Astrocyte of the hippocampus (primary cell): Measurements from ENCODE around the gene SLC25A26.

Experiments used
- DNase-seq: peaks from one replicate; pipeline ENCODE4 v3.0.0; 2011; ENCODE audit warnings: low read depth, low spot score

Gene SLC25A26

DNA sequence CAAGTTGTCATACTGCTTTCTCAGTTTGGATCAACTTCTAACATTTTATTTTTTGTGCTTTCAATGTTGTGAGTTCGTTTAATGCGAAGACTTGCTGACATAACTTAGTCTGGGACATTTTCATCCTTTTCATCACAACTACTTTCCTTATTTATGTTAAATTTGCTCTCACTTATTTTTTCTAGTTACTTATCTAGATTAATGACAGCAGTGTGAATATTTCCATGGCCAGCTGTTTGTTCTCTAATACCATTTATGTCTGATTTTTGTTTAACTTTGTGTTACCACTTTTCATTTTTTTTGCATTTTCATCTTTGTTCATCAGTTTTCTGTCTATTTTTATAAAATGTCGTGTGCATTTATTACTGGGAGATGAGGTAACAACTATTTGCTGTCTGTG is 6.2 kb downstream of the SLC25A26 start:
- no peak for DNase-seq

DNA sequence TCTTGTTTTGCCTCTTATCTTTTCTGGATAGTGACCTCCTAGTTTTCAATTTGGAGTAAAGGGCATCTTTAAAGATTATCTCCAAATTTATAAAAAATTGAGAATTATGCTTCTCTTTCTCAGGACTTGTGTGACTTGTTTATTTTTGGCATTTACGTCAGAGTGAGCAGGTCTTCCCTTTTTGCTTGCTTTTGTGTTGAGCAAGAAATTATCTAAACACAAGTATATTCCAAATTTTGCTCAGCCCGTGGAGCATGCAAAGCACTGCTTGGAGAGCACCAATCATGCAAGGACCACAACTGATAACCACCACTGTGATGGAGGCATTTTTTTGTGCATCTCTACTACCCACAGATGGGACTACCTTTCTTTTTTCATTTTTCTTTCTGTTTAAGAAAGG is 7.1 kb downstream of the SLC25A26 start:
- no peak for DNase-seq

DNA sequence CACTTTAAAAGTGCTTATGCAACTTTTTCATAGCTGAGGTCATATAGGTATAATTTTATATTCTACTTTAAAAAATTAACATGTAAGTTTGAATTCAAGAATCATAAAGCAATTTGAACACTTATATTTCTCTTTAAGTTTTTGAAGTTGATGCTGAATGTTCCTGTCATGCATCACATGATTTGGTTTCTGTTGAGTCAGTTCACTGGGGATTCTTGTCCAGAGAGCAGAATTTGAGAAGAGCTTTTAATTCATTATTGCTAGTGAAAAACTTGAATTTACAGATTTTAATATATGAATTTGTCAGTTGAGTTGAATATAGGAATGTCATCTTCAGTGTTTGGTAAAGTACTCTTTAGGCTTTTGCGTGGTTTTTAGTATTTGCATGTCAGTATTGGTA is 7.9 kb downstream of the SLC25A26 start:
- no peak for DNase-seq

DNA sequence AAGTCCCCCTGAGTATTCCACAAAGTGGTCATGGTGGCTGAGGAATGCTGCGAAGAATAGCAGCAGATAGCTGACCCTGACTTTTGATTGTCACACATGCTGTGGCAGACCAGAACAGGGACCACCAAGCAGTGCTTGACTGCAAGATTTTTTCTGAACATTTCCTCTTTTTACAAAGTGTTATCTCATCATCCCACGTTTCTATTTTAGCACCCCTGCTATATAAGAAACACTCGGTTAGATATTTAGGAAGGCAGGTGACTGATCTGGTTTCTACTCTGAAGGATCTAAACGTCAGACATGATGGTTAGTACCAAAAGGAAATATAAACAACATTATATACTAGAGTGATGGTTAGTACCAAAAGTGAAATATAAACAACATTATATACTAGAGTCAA is 9.1 kb downstream of the SLC25A26 start:
- DNase-seq: no peak

DNA sequence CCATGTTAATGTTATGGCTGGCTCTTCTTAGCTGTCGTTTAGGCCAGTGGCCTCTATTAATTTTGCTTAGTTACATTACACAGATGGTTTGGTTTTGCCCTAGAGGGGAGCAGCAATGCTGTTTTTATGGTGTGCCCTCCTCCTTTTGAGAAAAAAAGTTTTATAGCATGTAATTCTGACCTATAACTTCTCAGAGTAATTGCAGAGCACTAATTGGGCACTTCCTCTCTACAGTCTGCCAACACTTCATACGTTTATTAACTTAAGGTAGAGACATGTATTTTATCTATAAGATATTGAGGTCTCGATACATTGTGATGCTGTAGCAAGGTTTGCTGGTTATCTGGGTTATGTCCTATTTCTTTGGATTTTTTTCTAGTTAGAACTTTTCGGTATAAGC is 12.2 kb downstream of the SLC25A26 start:
- DNase-seq: no peak

DNA sequence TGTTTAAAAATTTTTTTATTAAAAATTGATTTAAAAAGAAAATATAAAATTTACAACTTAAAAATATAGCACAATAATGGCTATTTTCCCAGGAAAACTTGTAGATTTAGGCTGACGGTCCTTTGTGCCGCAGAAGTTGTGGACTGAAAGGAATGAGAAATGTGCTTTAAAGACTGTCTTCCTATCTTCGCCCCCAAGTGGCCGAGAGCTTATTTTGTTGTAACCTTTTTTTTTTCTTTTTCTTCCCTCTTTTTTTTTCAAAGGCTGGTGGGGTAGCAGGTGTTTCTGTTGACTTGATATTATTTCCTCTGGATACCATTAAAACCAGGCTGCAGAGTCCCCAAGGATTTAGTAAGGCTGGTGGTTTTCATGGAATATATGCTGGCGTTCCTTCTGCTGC is 15.5 kb downstream of the SLC25A26 start:
- DNase-seq: no peak

DNA sequence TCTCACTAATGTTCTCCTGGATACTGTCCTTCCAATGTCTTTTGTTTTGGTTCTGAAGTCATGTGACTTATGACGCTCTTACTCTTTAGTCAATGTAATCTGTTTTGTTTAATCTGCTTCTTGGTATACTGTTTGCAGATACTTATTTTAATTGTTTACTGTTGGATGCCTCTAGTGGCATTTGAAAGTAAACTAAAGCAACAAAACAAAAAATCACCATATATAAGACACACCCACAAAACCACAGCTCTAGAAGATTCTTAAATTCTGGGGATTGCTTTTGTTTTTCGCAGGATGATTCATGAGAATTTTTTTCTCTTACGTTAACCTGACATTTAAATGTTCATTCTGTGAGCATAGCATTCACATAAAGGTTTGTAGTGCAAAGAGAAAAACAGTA is 16.8 kb downstream of the SLC25A26 start:
- no peak for DNase-seq

DNA sequence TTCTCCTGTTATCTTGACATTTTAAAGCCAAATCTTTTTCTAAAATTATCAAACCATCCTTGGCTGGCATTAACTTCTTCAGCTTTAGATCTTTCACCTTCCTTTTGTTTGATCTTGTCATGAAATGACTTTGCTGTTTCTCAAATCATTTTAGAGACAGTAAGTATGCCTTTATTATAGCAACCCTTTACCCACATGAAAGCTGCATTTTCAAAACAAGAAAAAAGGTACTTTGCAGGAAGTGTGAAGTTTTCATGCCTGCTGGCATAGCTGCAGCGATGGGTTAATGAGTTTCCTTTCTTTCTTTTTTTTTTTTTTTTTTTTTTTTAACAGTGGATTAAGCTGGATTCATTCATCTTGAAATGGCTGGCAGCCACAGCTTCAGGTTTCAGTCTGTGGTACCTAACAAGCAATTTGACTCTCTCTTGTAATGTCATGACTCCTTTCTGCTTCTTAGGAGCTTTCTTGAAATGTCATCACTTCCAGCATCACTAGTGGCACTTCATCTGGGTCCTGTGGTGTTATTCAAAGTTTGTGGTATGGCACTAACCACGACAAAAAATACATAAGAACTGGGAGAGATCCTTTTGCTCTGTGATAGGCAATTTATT is 18.8 kb downstream of the SLC25A26 start:
- no peak for DNase-seq

DNA sequence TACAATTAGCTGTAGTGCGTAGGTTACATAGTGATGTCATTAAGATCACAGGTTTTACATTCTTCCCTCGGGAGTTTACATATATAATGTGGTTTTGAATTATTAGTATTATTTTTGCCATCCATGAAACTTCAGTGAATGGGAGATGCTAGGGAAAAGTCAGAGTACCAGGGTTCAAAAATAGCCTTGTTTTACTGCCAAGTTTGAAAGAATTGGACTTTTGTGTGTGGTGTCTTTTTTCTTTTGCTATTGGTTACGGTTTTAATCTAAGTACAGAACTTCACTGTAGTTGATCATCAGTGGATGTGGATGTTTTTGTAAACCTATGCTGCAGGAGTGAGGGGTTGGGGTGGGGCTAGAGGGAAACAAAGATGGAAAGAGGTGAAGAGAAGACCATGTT is 20.7 kb downstream of the SLC25A26 start:
- no peak for DNase-seq

DNA sequence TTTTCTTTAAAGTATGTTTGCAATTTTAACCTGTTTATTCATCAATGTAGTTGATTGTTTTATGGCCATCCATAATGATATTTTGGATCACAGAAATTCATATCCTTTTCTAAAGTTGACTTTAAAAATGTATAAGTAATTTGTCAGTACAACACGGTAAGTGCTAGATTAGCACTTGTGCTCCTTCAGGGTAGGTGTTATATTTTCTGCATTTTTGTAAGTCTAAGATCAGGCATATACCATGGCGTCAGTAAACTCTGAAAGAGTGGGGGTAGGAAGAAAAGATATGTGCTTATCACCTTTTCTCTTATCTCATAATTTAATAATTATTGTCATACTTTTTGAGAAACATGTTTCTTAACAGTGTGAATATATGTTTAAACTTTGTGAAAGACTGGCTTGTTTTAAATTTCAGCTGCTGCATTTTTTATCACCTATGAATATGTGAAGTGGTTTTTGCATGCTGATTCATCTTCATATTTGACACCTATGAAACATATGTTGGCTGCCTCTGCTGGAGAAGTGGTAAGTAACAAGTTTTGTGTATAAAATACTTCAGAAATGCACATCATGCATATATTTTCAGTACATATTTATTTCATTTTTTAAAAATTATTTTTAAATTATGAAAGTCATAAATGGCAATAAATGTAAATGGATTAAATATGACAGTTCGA is 22.1 kb downstream of the SLC25A26 start:
- DNase-seq: no peak

DNA sequence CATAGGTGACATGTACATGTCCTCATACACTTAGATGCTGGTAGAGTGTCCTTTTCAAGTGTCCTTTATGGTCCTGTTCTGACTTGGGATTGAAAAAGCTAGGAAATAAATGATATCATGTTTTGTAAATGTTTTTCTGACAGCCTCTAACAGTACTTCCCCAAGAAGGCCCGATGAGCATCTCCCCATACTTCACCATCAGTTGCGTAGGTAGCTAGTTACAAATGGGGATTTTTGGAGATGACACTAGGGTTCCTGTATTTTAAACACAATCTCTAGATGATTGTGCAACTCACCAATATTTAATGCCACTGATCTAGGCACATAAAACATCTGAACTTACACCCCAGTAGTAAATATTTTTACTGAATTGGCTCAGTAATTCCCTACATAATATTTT is 27.8 kb downstream of the SLC25A26 start:
- DNase-seq: no peak

DNA sequence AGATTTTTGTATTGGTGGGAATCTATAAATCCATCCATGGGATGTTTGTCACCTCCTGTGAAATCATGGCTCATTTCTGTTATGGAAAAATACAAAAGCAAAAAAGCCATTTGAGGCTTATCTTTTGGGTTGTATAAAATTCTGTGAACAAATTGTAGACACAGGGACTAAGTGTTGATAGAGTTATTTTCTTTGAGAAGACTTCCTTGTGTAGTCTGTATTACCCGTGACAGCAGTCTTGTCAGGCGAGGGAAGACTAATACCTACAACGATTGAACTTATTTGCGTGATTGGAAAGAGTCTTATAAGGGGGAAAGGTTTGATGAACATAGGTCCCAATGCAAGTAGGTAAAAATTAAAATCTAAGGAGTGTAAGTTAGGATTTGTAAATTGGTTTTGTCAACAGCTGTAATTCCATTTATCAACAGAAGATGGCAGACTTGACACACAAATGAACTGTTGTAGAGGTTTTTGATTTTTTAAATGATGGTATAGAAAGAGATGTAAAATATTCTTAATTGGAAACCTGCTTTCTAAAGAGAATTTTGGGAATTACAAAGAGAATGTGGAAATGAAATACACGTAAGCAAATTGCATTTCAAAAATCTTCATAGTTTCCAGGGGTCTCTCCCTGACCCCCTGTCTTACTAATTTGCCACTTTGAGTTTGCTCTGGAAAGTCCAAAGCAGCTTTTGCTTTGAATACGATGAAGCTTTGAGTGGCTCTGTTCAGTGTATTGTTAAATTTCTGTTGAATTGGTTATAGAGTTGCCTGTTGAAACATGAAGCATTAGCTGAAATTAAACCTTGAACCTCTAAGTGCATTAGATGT is 33.2 kb downstream of the SLC25A26 start:
- peak; percentile 50 for DNase-seq

DNA sequence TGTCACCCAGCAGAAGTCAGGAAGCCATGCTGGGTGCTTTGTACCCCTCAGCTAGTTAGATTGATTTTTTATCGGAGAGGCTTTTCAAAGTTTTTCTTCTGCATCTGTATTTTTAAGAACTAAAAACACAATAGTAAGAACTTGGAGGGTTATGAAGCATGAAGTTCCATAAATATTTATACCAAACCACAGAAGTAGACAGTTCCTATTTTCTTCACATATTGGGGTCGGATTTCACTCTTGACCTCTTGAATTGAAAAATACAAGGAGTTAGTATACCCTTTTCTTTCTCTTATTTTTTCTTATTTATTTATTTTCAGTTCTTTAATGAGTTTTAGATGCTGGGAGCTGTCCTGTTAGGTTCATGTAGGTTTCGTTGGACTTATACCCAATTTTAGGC is 35.1 kb downstream of the SLC25A26 start:
- DNase-seq: no peak

DNA sequence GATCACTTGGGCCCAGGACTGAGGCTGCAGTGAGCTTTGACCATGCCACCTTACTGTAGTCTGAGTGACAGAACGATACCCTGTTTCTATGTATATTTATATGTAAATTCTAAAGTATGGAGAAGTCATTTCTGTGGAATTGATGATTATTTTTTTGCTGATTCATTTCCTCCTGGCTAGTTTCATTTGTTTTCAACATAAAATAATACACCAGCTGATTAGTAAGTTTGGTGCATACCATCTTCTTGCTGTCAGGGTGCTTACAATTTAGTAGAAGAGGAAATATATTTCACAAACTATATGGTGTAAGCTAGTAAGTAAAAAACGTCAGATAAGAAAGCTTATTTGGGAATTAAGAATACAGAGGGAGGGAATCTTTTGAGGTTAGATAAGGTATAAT is 36.0 kb downstream of the SLC25A26 start:
- no peak for DNase-seq

DNA sequence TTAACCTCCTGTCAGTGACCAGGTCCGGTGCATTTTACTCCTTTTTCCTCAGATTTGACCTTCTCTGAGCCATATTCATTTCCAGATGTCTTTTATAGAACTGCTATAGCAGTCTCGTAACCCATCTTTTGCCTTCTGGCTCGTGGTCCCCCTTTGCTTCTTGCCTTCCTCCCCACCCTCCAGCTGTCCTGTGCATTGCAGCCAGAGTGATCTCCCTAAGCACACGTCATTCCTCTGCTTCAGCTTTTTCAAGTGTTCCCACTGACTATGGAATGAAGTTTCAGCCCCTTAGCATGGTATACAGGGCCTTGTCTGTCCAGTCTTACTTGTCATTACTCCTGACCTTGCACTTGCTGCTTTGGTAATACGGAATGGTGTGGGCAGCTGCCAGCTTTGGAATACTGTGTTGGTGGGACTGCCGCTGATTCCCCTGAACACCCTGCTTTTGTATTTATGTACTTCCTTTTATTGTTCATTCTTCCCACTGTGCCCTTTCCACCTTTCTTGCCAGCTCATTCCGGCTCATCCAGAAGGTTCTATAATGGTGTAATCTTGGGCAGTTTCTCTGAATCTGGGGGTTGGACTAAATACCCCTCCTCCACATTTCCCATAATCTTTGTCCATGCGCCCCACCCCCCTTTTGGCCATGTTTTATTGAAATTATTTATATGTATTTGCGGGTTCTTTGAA is 38.9 kb downstream of the SLC25A26 start:
- DNase-seq: no peak

DNA sequence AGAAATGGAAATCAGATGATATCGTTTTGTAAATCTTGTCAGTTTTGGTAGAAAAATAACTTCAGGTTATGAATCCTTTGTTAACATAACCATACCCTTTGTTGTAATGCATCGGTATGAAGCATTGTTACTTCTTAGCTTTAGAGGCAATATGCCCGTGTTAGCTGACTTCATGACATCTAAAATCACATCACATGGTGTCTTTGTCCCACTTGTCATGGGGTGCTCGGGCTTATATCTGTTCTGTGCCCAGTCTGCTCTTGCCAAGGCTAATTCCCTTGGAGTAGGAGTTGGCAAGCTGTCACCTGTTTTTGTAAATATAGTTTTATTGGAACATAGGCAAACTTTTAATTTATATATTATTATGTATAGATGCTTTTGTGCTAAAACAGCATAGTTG is 39.6 kb downstream of the SLC25A26 start:
- no peak for DNase-seq

DNA sequence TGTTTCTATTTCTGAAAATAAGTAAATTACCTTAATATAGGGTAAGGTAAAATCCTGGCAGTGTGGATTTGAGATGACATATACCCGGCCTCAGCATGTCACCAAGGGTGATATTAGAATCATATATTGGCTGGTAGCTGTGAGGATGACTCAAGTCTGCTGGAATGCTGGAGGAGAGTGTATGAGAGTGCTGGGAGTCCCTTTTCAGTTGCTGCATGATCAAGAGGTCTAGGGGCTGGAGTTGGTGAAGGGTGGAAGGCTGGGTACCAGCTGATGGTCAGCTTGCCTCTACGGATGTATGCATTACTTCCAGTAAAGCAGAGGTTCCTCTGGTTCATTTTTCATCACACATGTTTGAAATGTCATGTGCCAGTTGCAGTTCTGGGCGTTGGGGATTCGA is 40.6 kb downstream of the SLC25A26 start:
- DNase-seq: peak; percentile 42

DNA sequence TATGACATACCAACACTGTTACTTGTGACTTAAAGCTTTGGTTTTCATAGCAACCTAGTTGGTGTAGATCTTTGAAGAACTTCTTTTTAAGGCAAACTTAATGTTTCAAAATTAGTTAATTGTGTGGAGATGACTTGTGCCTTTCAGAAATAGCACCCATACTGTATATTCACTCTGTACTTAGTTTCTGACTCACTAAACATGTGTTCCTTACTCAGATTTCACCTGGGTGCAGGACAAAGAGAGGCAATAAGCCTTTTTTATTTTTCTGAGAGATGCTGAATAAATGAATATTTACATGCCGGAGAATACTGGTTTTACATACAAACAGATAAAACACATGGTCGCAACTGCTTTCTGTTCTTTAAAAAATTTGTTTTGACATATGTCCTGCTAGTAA is 44.8 kb downstream of the SLC25A26 start:
- DNase-seq: no peak

DNA sequence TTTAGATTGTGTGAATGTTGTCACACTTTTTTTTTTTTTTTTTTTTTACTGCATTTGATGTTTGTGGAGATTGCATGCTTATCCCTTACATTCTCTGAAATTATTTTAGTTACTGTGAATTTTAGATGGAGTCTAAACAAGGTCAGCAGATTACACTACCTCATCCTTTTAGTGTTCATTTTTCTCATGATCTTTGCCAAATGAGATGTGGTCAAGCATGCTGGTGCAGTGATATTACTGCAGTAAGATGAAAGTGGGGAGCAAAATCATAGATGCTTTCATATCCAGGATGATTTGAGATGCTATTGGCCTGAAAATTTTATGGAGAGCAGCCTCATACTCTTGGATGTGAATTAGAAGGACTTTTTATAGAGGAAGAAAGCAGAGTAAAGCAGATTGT is 45.8 kb downstream of the SLC25A26 start:
- DNase-seq: no peak

DNA sequence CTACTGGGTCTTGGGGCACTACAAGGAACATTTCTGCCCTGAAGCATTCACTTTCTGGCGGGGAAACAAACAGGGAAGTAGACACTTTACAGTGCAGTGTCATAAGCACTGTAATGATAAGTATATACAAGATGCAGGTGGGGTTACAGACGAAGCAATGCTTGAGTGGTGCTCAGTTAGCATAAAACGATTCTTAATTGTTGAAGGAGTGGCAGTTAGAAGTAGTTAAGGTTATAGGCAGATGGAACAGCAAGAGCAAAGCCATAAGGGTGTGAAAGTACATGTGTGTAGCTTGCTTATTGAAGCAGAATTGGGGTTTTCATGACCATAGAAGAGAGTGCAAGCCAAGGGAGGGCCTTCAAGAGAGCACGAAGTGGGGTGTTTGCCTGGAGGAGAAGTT is 46.2 kb downstream of the SLC25A26 start:
- DNase-seq: no peak

DNA sequence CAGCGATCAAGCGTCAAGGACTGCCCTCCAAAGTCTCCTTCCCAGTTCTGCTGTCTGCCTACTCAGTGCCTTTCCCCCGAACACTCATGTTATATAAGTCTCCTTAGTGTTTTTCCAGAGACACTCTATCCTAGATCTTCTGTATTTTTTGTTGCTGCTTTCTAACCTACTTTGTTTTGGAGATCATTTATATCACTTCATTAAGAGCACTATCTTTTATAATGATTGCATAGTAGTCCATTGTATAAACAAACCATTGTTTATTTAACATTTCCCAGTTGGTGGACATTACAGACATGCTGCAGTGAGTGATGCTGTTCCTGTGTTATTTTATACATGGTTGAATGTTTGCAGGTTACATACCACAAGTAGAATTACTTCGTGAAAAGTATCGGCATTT is 47.1 kb downstream of the SLC25A26 start:
- no peak for DNase-seq

DNA sequence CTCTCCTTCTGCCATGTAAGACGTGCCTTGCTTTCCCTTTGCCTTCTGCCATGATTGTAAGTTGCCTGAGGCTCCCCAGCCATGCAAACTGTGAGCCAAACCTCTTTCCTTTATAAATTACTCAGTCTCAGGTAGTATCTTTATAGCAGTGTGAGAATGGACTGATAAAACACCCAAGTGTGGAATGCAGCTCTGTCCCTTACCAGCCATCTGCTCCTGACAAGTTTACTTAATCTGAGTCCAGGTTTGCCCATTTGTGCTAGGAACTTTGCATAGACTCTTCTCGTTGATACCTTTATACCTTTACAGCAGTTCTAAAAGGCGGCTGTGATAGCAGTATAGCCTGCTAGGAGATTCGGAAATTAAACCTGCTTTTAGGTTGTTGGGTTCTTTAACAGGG is 48.1 kb downstream of the SLC25A26 start:
- DNase-seq: no peak
